ENCODE measurements around the gene SGCD.
"Not testable (repeated sequence)": the region's sequence is repeated elsewhere in the genome, so short reads cannot be mapped to it uniquely, and the experiment has no call there.

SGCD gene

DNA sequence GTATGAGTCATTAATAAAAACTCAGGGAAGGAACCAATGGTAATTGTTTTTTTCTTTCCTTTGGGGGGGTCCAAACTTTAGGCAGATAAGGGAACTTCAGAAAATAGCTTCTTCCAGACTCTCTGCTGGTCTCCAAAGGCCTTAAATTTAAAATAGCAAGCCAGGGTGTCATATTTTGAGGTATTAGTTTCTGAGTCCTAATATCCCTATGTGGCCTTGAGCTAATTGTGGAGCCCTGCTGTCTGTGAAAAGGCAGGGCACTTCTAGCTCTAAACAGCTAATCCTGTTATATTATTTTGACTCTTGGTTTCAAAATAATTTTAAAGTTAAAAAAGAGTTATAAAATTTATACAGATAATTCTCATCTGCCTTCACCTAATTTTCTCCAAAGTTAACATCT is 327.5 kb downstream of the SGCD start:
- DNase-seq: no peak

- DNase-seq: no peak
Observed at GRCh38 chr5:156655732-156656131, 328.8 kb downstream of the SGCD start.

- not testable (repeated sequence) for DNase-seq
Observed at GRCh38 chr5:156664832-156665231, 337.9 kb downstream of the SGCD start.

DNA sequence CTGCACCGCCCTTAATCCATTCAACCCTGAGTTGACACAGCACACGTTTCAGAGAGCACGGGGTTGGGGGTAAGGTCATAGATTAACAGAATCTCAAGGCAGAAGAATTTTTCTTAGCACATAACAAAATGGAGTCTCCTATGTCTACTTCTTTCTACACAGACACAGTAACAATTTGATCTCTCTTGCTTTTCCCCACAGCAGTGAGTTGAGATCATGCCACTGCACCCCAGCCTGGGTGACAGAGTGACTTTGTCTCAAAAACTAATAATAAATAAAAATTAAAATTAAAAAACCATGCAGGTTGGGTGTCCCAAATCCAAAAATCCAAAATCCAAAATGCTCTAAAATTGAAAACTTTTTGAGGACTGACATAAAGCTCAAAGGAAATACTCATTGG is 339.7 kb downstream of the SGCD start:
- not testable (repeated sequence) for DNase-seq

- DNase-seq: no peak
Observed at GRCh38 chr5:156667616-156668015, 340.7 kb downstream of the SGCD start.

- no peak for DNase-seq
Observed at GRCh38 chr5:156669416-156669815, 342.5 kb downstream of the SGCD start.

DNA sequence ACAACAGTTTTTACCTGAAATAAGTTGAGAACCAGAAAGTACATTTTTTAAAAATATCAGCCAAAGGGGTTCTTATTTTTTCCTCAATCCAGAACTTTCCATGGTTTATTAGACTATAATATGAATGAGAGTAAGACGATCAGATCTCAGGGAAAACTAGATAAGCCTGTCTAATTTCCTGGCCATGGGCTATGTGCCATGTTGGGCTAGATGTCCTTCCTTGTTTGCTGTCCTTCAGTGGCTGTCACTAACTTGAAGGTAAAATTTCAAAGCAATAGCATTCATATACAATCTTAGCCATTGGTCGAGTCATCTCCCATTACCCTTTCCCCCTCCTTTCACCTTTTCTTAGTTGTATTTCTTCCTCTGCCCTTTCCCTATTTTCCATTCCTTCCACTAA is 343.7 kb downstream of the SGCD start:
- no peak for DNase-seq

GRCh38 chr5:156675395-156675794 is 348.4 kb downstream of the SGCD start:
- no peak for DNase-seq

- DNase-seq: no peak
Observed at GRCh38 chr5:156677963-156678362, 351.0 kb downstream of the SGCD start.

- DNase-seq: no peak
Observed at GRCh38 chr5:156678484-156678883, 351.5 kb downstream of the SGCD start.

DNA sequence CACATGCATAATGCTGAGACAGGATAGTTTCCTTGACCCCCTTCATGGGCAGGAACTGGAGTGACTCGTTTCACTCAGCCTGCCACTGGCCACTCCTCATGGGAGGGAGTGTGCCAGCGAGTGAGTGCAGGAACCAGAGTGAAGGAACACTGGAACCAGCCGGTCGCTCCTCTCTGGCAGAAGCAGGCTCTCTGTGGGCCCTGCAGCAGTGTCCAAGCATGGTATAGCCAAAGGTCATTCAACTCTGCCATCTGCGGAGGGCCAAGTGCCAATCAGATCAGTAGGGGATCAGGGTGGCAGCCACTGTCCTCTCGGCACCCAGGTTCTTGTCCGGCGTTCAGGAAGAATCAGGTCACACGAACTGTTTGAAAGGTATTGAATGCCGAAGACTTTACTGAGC is 353.9 kb downstream of the SGCD start:
- DNase-seq: no peak

GRCh38 chr5:156681265-156681664 is 354.3 kb downstream of the SGCD start:
- no peak for DNase-seq

DNA sequence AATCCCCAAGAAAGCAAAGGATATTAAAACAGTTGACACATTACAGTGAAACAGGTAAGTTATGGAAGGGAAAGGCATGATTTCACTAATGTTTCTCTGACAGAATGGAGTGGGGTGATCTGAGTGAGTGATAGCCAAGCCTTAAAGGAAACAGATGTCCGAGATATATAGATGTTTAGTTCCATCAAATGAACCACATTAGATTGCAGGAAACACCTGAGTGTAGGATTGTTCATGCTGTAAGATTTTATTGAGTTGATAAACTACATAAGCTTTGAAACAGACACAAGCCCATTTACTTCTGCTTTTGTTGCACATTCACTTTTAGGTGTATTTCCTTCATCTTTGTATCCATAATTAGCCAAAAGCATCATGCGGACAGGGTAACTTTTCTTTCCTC is 356.0 kb downstream of the SGCD start:
- DNase-seq: no peak

DNA sequence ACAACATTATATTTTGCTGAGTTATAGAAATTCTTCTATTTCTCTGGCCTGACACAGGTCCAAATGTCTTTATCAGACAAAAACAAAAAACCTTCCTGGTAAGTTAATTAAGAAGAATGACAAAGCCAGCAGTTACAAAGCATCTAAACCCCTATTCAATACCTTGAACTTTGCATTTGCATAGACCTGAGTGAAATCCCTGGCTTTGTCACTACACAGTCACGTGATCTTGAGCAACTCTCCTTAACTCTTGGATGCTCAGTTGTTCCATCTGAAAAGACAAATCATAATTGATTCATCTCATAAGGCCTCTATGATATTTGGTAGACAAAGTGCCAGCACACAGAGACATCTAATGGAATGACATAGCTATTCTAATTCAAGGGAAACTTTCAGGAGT is 356.5 kb downstream of the SGCD start:
- DNase-seq: no peak

GRCh38 chr5:156684216-156684615 is 357.3 kb downstream of the SGCD start:
- DNase-seq: no peak

DNA sequence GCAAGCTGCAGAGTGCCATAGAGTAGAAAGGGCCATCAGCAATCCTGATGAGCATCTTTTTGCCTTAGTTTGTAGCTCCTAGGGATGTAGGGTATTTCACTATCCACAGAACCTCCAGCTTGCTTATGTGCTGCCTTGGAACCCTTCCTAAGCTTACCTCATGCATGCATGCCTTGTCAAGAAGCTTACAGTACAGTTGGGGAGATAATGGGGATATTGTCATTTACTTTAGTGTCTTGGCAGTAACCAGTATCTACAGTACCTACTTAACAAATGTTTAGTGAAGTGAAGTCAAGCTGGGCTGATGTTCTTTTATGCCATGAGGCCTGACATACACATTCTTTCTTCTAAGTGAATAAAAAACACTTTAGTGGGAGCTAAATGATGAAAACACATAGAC is 358.5 kb downstream of the SGCD start:
- no peak for DNase-seq

- no peak for DNase-seq
Observed at GRCh38 chr5:156686380-156686779, 359.4 kb downstream of the SGCD start.

DNA sequence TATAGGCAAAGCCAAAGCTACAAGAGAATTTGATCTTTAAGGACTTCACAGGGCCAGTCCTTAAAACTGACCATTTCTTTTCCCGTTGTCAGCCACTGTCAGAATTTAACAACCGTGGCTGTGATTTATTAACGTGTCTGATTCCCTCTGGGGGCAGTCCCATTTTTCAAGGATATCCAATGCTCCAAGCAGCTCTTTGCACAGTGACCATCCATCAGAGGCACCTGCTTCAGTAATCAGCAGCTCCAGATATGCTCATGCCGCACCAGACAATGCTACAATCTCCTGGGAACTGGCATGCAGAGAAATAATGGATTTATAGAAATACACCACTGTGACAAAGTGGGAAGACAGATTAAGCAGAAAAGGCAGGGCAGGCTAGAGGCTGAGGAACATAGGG is 359.8 kb downstream of the SGCD start:
- DNase-seq: no peak

GRCh38 chr5:156687514-156687913 is 360.6 kb downstream of the SGCD start:
- DNase-seq: no peak

DNA sequence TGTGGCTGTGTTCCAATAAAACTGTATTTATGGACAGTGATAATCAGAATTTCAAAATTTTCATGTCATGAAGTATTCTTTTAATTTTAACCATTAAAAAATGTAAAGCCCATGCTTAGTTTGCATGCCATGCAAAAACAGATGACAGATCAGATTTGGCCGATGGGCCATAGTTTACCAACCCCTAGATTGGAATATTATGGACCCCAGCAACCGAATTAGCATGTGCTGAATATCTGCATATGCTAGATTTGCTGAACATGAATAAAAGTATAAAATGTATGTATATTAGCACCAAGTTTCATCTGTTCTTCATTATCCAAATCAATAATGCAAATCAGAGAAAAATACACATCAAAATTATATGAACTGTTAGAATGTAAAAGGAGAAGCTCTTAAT is 364.6 kb downstream of the SGCD start:
- DNase-seq: no peak

- DNase-seq: no peak
Observed at GRCh38 chr5:156693113-156693512, 366.1 kb downstream of the SGCD start.

- no peak for DNase-seq
Observed at GRCh38 chr5:156694598-156694997, 367.6 kb downstream of the SGCD start.

GRCh38 chr5:156695774-156696173 is 368.8 kb downstream of the SGCD start:
- no peak for DNase-seq

- DNase-seq: peak in 1 of 2 donors; percentile 28
Observed at GRCh38 chr5:156698323-156698722, 371.4 kb downstream of the SGCD start.

DNA sequence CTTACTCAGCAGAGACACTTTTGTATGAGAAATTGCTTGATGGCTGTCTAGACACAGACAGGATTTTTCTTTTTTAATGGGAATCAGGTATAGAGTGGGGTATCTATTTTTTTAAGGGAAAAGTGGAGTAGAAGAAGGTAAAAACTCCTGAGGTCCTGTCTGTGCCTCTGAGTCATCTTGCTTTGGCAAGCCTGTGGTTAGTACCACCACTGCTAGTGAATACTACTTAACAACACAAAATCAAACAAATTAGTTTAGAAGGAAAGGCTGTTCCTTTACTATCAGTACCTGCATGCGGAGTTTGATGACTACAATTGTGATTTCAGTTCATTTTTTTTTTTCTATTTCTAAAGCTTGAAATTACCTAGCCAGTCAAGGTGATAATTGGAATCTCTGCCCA is 372.2 kb downstream of the SGCD start:
- no peak for DNase-seq

DNA sequence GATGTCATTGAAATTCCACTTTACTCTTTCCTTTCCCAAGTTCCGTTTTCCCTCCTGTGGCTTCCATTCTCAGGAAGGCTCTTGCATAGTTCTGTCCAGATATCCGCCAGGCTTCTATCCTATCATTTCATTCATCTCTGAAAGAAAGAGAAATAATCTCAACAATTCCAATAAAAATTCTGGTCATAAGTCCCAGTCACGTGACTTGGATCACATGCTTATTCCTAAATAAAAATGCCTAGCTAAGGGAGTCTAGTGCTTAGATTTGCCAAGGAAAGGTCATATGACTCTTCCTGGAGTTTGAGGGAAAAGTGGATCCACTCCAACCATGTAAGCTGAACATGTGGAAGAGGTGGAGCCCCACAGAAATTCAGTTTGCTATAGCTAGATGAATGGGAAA is 377.2 kb downstream of the SGCD start:
- no peak for DNase-seq

Measured in hippocampal formation (tissue), 2 donors.